HG02943 (cell line): Measurements from ENCODE around the gene PCDHB13.

Experiments
- ATAC-seq: cut with Tn5 transposase; IDR thresholded peaks from one replicate; pipeline ENCODE4 v1.9.1; 2021; ENCODE audit warnings: mild to moderate bottlenecking, low read depth, moderate library complexity; ENCODE audit not compliant: unreplicated experiment

Gene PCDHB13

DNA sequence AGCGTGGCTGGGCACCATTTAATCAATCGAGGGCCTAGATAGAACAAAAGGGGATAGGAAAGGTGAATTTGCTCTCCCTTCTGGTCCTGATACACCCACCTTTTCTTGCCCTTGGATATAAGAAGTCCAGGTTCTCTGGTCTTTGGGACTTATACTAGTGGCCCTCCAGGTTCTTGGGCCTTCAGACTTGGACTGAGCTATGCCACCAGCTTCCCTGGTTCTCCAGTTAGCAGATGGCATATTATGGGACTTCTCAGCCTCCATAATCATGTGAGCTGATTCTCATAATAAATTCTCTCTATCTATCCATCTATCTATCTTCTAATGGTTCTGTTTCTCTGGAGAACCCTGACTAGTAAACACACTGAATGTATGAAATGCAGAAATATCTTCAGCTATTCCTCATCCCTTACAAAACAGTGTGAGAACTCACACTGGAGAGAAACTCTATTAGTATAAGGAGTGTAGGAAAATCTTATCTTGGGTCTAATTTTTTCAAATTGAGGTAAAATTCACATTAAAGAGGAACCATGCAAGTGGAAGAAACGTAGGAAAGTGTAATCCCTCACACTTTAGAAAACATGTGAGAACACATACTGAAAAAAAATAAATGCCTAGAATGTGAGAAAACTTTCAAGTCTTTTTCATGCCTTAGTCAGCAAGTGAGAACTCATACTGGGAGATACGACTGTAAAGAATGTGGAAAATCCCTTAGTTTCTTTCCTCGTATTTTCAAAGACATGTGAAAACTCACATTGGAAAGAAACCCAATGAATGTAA lies 46.9 kb downstream of the PCDHB13 start:
- no peak for ATAC-seq

DNA sequence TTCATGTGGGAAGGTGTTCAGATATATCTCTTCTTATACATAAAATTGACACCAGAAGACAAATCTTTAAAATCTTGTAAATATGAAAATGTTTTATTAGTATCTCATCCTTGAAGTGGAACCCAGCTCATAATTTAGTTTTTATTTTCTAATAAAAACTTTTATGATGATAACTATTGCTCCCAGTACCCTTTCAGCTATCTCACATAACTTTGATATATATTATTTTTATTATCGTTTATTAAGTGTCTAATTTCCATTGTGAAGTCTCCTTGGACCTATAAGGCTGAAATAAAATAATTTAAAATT lies 47.5 kb downstream of the PCDHB13 start:
- ATAC-seq, result no peak
